ENCODE data around the gene HIP1. TPM values are rescaled to one million over a fixed set of nuclear protein-coding genes. Genes with fewer than 3 reads are reported as not detected.
"Not testable (repeated sequence)": the region's sequence is repeated elsewhere in the genome, so short reads cannot be mapped to it uniquely, and the experiment has no call there.

Gene HIP1
- total RNA-seq, 4 donors from 2014 or later: 2.3 to 38.8 (median 6.9) TPM

GRCh38 chr7:75492020-75492419 lies 246.7 kb downstream of the HIP1 start, which contains the start of gene SPDYE5:
TSS of gene SPDYE5 (plus strand) at chr7:75492320. CDS start at chr7:75494048, 1,728 bp downstream.
- H3K4me1 ChIP-seq, H3K9me3 ChIP-seq, H3K27ac ChIP-seq, H3K27me3 ChIP-seq, H3K36me3 ChIP-seq, H3K4me3 ChIP-seq, DNase-seq: not testable (repeated sequence)

DNA sequence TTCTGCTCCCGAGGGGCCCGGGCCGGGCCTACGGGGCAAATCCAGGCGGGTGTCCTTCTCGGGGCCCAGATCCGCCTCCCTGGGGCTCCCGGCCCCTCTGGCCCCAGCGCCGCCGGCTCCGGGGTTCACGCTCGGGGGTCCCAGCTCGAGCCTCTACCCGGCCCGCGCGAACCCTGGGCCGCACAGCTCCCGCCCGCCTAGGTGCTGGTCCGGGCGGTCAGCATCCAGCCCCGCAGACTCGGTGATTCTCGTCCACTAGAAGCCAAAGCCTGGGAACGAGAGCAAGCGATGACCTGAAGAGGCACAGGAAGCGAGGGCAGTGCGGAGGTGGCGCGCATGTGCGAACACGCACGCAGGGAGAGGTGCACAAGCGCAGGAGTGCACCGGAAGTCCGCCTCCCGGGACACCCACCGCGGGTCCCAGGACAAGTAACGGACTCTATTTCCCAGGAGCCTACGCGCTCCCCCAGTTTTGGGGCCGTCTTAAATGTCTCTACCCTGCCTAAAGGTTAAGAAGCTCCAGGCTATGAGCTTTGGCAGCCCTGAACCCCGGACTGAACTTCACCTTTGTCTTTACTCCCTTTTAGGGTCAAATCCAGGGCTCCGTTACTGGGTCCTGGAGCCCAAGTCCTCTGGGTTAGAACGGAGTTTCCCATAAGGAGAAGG lies 252.6 kb downstream of the HIP1 start, which contains the start of gene POM121C:
Gene POM121C, minus strand, starts transcription at position 321 of the 665 bp plus-strand sequence. CDS start 44,803 bp downstream, outside the sequence.
- not testable (repeated sequence) for H3K36me3 ChIP-seq, H3K27me3 ChIP-seq, H3K9me3 ChIP-seq, H3K4me1 ChIP-seq
- DNase-seq: peak; percentile 90 to 97 (median 93)
- H3K27ac ChIP-seq: peak within 1 kb of the TSS; percentile 63 to 87 (median 76)
- peak within 1 kb of the TSS; percentile 53 to 74 (median 73) for H3K4me3 ChIP-seq
- TF ChIP-seq POLR2A (IDR thresholded peaks at IDR 0.05): peak in 1 of 2 donors; percentile 43

DNA sequence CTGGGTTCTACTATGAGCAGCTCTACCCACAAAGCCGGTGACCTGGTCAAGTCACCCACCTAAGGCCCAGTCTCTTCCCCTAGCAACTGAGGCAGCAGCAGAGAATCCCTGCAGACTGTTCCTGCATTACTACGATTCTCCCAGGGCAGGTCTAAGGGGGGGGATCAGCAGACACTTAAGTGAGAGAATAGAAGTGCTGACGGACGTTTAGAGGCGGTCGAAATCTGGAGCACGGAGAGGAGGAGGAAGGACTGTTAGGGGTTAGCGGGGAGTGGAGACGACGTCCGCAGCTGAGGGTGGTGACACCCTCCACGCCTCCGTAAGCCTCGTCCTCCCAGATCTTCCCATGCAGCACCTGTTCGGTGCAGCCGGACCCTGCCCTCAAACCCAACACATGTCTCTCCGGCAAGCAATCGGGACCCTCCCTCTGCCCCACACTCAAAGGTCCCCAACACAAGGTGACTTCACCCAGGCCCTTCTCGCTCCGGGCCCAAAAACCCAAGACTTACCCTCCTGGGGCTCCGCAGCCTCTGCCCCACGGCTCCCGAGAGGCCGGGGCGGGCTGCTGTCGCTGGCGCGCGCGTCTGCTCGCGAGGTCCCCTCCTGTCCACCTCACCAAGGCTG lies 253.3 kb downstream of the HIP1 start:
- H3K36me3 ChIP-seq, H3K9me3 ChIP-seq, H3K27me3 ChIP-seq, H3K4me1 ChIP-seq: not testable (repeated sequence)
- H3K27ac ChIP-seq: peak overlapping the region; percentile 63 to 87 (median 76)
- H3K4me3 ChIP-seq: peak overlapping the region; percentile 53 to 74 (median 73)
- peak in 1 of 3 donors; percentile 50 for DNase-seq

Small RNAs within 50 kb of the gene (small RNA-seq; reads per million reads assigned to genes)
- gene AC211429.1: 0 reads per million in 2 donors
- 0 reads per million in 2 donors for gene RF00019

Other genes starting within 250 kb of the HIP1 start
- gene SPDYE5, start 246.6 kb downstream of the HIP1 start, total RNA-seq: not detected
- gene CCL26, start 33.3 kb upstream of the HIP1 start, total RNA-seq: not detected
- gene CCL24, start 74.9 kb upstream of the HIP1 start, total RNA-seq: 10 to 100 TPM; 13.1 to 48.7 (median 26.3) TPM
- 10 to 100 TPM; 35.5 to 76.9 (median 57.6) TPM for gene RHBDD2, start 140.1 kb upstream of the HIP1 start, total RNA-seq
- gene POR, start 176.2 kb upstream of the HIP1 start, total RNA-seq: 100 to 1,000 TPM in 3 of 4 donors, 10 to 100 TPM in 1; 67.7 to 625 (median 451) TPM

Data from Peyer's patch (tissue), 4 donors.